ENCODE measurements around the gene ST3GAL4.

ST3GAL4 gene

GRCh38 chr11:126410649-126411048, 55.2 kb downstream of the ST3GAL4 start:
- no peak for DNase-seq

DNA sequence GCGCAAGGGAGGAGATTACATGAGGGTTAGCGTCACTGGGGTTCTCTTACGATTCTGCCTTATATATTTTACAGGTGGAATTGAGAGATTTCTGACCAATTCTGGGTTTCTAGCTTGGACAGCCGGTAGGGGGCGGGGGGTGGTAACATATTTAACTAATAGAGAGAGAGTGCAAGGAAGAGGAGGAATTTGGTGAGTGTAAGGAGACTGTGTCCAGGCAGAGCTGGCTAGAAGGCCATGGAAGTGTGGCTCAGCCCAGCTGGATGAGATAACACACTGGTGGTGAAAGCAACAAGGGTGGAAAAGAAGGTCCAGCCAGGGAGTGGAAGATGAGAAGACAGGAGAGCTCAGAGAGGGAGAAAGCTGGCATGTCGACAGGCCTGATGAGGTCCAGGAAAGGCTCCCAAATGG, 56.5 kb downstream of the ST3GAL4 start:
- no peak for DNase-seq

DNA sequence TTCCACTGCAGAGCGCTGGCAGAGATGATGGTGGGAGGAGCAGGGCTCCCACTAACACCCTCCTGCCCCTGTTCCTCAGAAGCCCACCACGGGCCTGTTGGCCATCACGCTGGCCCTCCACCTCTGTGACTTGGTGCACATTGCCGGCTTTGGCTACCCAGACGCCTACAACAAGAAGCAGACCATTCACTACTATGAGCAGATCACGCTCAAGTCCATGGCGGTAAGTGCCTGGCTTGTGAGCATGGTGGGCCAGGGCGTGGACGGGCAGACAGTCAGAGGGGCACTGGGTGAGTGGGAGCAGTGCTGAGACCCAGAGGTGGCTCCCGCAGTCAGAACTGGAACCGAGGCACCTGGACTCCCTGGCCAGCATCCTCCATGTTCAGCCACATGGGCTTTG, 57.9 kb downstream of the ST3GAL4 start:
- no peak for DNase-seq

- no peak for DNase-seq
Observed at GRCh38 chr11:126413843-126414405, 58.4 kb downstream of the ST3GAL4 start.

- DNase-seq, result no peak
Observed at GRCh38 chr11:126414615-126415014, 59.1 kb downstream of the ST3GAL4 start.

GRCh38 chr11:126415128-126415527, 59.6 kb downstream of the ST3GAL4 start:
- DNase-seq, result no peak

DNA sequence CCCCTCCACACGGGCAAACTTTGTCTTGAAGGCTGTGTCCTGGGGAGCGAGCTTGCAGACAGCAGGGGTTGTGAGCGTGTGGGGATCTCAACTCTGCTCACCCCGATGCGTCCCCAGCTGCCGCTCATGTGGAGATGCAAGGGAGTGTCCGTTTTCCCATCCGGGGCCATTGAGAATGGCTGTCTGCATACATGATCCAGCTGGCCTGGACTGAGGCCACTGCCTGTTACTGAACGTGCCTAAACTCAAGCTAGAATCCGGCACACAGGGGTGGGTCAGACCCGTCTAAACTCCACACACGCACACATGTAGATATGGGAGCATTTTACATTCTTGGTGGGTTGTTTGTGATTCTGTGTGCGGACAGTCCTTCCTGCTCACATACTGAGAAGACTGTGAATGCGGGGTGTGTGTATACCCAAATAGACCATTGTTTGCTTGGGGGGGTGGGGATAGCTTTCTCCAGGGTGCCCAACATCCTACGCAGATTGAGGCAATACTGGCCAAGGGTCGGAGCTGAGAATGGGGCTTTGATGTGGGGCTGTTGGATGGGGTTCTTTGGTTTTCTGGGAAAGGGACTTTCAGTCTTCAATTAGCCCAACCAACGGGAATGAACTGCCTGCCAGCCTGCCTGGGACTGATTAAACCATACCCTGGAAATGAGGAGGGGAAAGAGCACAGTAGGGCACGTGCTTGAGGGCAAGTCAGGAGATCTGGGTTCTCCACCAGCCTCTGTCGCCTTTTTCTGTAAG, 60.4 kb downstream of the ST3GAL4 start:
- DNase-seq, result no peak

DNA sequence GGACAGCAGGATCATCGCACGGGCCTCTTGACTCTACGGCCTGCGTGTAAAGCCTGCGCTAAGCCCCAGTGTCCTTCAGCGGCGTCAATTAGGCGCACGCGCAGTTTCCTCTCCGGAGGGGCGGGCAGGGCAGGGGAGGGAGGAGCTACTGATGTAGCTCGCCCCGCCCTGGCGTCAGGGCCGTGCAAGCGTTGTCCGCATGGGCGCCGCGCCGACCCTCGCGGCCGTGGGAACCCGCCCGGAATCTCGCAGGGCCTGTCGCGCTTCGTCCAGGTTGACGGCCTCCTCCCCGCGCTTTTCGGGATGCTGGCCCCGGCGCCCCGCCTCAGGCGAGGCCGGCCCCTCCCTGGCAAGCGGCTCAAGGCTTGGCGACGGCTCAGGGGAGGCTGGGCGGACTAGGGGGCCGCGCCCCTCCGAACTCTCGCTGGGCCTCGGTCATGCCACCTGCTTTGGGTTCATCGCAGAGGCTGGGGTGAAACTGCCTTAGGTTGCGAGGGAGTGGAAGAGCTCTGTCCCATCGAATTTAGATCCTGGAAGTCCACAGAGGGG, 61.1 kb downstream of the ST3GAL4 start:
- DNase-seq, result peak; percentile 51

- no peak for DNase-seq
Observed at GRCh38 chr11:126417091-126417862, 61.8 kb downstream of the ST3GAL4 start.

- no peak for DNase-seq
Observed at GRCh38 chr11:126418887-126419286, 63.4 kb downstream of the ST3GAL4 start.

DNA sequence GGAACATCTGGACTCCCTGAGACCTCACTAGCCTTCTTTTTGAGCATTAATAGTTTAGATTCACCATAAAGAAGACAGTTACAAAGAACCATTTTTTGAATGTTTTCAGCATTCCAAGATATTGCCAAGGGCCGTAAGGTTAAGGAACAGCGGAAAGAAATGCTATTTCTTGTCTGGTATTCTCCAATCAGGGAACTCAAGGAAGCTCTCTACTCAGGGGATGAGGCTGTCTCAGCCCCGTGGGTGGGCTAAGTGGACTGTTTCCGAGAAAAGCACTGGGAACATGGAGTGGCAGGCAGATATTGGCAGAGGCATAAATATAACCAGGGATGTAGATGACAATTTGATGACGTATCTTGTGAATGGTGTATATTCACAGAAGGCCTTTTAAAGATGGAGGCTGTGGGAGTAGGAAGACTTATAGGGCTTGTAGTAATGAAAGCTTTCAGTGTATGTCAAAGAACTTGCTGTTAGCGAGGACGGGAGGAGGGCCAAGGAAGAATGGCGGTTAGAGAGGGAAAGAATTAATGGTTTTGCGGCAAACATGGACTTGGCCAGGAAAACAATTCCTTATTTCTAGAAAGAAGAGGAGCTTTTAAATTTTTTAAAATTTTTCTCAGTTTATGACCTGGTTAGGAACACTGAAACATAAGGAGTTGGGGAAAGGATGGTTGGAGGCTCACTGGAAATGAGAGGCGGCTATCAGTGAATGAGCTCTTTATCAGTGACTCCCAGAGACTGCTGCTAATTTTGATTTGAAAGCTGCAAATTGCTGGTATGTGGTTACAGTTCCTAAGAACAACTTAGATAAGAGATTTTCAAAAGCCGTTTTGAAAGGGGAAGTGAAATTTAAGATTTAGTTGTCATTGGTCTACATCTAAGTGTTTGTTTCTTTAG, 64.6 kb downstream of the ST3GAL4 start:
- no peak for DNase-seq

DNA sequence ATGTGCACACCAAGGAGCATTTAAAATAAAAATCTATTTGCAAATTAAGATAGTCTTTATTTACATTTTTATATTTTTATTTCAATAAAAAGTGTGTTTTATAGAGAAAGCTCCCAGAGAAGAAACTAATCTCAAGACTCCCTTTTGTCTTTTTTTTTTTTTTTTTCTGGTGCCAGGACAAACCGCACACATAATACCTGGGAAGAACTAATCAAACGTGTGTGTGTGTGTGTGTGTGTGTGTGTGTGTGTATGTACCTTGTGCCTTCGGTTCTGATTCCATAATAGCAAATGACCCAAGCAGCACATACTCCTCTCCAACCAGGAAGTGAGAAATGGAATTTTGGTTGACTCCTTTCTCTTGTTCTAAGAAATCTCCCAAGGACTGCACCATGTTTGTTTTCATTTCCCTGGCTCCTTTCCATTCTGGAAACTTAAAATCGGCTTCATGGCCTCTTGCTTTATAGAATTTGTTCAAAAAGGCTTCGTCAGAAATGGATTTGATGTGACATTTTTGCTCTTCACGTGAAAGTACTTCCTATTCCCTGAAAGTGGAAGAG, 65.3 kb downstream of the ST3GAL4 start:
- DNase-seq, result no peak

DNA sequence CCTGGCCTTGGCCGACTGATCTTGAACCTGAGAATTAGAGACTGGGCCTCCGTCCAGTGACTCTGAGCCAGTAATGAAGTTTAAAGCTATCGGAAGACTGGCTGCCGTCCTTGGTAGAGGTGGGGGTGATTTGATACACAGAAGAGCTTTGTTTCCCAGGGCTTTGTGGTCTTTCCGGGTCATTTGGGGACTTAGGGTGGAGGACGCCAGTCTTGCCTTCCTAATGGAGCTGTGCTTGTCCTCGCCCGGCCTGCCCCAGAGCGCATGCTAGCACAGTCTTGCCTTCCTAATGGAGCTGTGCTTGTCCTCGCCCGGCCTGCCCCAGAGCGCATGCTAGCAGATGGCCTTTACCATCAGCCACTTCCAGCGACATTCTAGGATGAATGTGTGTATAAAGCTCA, 65.8 kb downstream of the ST3GAL4 start:
- no peak for DNase-seq

DNA sequence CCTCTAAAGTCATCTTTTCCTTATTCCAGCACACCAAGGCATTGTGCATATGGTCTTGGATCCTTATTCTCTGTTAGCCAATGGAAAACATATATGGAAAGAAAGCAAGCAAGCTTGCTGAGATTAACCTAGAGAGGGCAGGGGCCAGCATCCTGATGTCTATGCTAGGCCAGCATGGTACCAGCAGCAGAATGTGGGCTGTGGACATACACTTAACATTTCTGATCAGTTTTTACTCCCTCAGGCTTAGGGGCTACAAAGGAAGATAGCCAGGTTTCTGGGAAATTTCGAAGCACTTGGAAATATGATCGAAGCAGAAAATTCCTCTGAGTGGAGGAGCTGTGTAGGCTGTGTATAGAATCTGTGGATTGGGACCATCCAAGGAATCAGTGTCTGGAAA, 67.0 kb downstream of the ST3GAL4 start:
- DNase-seq, result no peak

DNA sequence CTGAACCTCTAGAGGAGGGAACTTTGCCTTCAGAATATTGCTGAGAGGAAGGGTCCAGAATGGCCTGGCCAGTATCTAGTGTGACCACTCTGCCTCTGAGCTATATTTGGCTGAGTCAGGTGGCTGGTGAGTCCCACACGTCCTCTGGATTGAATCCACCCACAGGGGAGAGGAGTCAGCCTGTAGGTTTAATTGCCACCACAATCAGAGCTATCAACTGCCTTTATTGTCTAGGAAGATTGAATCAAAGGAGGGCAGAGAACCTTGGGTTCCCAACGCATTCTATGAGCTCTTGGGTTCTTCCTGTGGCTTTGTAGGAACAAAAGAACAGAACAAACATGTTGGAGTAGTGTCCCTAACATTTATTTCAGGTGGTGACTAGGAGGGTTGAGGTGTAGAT, 67.7 kb downstream of the ST3GAL4 start:
- no peak for DNase-seq

- DNase-seq, result no peak
Observed at GRCh38 chr11:126423743-126424142, 68.3 kb downstream of the ST3GAL4 start.

- no peak for DNase-seq
Observed at GRCh38 chr11:126424471-126425039, 69.1 kb downstream of the ST3GAL4 start.

- DNase-seq, result no peak
Observed at GRCh38 chr11:126426106-126426505, 70.6 kb downstream of the ST3GAL4 start.

DNA sequence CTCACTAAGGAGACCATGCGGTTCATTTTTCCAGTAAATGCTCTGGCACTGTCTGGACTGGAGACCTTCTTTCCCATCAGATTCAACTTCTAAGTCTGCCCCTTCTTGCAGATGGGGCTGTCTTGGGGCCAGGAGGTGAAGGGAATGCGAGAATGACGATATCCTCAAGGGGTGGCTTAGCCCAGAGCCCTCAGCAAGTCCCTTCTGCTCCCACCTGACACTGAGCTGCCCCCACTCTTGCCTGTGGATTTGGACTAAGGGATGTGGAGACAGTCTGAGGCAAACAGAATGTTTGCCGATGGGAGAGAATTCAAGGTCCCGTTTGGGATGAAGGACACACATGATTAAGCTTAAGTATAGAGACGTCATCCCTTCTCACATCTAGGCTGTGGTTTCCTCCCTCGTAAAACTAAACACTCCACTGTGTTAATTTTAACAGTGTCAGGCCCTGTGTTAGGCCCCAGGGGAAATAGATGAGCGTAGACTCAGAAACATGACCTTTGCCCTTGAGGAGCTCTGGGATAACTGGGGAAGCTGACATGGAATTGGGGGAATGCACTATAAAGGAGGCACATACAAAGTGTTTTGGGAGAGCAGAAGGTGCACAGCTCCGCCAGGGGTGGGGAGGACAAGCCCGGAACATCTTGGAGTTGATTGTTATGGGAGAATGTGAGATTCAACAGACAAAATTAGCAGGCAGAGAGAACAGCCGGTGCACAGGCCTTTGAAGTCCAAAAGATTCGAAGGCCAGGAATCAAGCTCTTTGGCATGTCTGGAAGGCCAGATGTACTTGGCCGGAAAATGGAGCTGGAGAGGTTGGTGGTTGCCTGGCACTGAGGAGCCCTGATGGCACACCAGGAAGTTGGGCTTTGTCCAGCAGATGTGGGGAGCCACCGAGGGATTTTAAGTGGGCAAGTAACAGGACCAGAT, 71.6 kb downstream of the ST3GAL4 start:
- DNase-seq, result no peak

GRCh38 chr11:126430581-126431335, 75.3 kb downstream of the ST3GAL4 start:
- DNase-seq, result no peak

All from activated gamma-delta T cell (primary cell).